HL-60/S4 treated with phorbol 12-myristate 13-acetate at 8.2 ng/mL for 4 days and 3 days (cell line): ENCODE data around the gene TNFRSF21.
"Not testable (repeated sequence)": the region's sequence is repeated elsewhere in the genome, so short reads cannot be mapped to it uniquely, and the experiment has no call there.

Experiments
- in situ Hi-C: fragments of 300-500 bp; cut with MboI; formaldehyde crosslinking; loops from 2 replicates; pipeline ENCODE4 v1.15.0; 2022; ENCODE audit warnings: low sequenced_read_pairs

TNFRSF21 gene

DNA sequence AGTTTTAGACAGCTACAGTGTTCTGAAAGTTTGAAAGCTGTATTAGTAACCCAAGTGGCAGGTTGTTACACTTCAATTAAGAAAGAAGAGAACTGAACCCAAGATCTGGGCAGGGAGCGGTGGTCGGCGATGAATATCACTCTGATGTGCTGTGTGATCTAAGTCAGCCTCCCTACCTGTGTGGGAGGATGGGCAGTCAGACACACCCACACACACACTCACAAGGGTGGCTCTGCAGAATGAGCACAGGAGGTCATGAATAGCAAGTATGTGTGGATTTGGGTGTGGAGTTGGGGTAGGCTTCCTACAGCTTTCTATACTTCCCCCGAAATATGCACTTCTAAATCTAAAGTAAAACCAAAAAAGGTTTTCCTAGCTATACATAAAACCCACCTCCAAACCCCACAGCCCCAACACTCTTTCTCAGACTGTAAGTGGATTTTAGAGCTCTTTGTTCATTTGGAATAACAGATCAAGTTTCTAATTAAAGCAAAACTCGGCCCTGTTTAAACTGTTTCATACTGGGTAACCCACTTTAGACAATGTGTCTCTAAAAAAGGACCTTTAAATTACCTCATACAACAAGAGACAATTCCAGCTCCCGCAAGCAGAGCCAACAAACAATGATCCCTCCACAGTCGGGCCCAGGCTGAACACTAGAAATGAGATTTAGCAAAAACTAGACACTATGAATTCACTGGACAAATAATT is 19.4 kb downstream of the TNFRSF21 start:
- in situ Hi-C loops = loop anchor here (10.0 kb wide), 1 partner anchor 185 kb away; no protein-coding TSS in a partner anchor

GRCh38 chr6:47288267-47289090 is 21.2 kb downstream of the TNFRSF21 start:
- in situ Hi-C loops = no loop called here

GRCh38 chr6:47286301-47286700 is 23.4 kb downstream of the TNFRSF21 start:
- in situ Hi-C loops = no loop called here

- in situ Hi-C loops = no loop called here
Observed at GRCh38 chr6:47283993-47284392, 25.7 kb downstream of the TNFRSF21 start.

DNA sequence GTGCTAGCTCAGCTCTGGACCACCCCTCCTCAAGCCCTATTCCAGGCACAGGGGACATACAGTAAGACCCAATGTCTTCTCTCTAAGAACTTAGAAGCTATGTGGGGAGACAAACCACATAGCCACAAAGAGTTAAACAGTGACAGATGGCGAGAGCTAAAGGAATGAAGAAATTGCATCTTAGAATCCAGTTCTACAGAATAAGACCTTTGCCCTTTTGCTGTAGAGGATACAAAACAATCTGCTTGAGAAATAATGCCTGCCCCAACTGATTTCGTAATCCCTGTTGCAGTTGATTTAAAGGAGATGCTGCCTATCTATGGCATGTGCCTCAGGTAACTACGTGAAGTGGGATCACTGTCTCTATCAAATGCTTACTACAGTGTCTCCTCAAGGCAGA is 31.2 kb downstream of the TNFRSF21 start:
- in situ Hi-C loops = no loop called here

- in situ Hi-C loops = no loop called here
Observed at GRCh38 chr6:47277702-47278101, 32.0 kb downstream of the TNFRSF21 start.

GRCh38 chr6:47276377-47276776 is 33.3 kb downstream of the TNFRSF21 start:
- in situ Hi-C loops = no loop called here

DNA sequence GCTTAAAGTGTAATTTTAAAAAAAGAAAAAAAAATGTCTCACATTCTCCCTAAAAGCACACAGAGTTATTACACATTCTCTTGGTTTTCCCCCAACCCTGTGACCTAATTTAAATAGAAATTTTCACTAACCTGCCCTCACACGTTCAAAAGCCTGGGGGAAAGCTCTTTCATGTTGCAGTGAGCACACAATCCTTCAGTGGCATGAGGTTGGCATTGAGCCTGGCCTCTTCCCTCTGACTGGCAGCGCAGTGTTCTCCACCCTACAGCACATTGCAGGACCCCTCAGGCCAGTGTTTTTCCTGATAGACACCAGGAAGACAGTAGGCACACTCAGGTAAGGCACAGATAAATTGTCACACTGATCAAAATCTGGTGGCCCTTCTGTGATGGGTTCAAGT is 34.1 kb downstream of the TNFRSF21 start:
- in situ Hi-C loops = no loop called here

- in situ Hi-C loops = not testable (repeated sequence)
Observed at GRCh38 chr6:47275132-47275531, 34.6 kb downstream of the TNFRSF21 start.

DNA sequence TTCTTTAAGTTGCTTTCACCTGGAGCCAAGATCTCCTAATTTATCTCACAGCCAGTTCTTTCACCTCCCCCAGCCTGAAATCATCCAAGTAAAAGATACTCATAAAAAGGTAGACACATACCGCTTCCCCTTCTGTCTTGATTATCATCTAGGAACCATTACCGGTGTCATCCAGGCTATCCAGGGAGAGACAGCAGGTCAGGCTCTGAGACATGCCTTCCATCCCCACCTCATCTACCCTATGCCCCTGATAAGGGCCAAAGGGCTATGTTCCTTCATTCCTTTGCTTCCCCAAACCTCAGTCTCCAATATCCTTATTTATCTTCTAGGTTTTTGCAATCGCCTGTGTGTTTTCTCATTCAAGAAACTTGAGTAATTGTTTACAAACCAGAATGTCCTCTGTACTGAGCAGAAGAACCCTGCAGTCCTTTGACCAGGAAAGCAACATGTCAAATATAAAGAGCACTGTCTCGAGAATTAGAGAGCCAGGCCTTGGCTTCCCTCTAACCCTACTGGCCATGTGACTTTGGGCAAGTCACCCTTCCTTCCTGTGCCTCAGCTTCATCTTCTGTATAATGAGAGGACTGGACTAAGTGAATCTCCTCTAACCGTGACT is 41.0 kb downstream of the TNFRSF21 start:
- in situ Hi-C loops = no loop called here

DNA sequence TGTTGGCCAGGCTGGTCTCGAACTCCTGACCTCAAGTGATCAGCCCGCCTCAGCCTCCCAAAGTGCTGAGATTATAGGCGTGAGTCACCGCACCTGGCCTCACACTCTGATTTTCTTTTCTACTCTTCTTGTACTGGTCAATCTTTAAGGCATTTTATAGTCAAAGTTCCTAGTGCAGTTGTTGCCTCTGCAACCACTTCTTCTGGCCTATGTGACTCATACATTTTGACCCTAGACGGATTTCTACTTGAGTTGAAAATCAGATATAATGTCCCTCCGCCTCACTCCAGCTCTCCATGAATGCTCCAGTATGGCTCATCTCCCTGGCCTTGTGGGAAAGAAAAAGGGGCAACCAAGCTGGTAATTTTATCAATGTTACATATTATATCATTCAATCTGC is 42.4 kb downstream of the TNFRSF21 start:
- in situ Hi-C loops = no loop called here

DNA sequence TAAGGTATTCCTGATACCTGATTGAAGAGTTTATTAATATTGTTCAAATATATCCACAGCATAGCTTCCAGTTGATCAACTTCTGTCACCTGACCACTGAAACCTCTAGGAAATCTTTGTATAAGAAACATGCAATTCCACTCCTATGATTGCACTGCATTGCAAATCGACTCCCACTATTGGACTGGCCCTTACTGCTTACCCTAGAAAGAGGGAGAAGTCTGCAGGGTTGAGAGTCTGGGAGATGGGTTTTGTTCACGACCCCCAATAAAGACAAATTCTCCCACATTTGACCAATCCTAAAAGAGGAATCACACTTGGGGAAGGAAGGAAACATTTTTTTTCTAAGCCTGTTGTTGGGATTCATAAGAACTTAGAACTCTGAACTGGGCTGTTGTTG is 43.7 kb downstream of the TNFRSF21 start:
- in situ Hi-C loops = no loop called here

- in situ Hi-C loops = no loop called here
Observed at GRCh38 chr6:47264775-47265184, 44.9 kb downstream of the TNFRSF21 start.

GRCh38 chr6:47263268-47263667 is 46.4 kb downstream of the TNFRSF21 start:
- in situ Hi-C loops = no loop called here

- in situ Hi-C loops = no loop called here
Observed at GRCh38 chr6:47262231-47262630, 47.5 kb downstream of the TNFRSF21 start.

GRCh38 chr6:47261191-47261590 is 48.5 kb downstream of the TNFRSF21 start:
- in situ Hi-C loops = no loop called here

DNA sequence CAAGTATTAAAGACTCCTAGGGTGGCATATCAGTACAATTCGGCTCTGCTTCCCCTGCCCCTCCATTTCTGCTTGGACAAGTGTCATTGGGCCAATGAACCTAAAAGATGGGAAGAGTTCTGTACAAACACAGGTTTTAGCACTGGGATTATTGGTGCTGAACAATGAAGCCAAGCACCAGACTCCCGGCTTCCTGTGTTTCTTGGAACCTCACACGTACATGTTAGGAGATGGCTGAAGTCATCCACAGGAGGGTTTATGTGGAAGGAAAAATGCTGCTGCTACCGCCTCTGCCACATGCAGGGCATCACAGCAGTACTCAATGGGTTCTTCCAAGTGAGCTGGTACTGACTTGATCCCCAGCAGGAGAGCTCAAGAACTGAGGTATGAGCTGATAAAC is 49.7 kb downstream of the TNFRSF21 start:
- in situ Hi-C loops = no loop called here

DNA sequence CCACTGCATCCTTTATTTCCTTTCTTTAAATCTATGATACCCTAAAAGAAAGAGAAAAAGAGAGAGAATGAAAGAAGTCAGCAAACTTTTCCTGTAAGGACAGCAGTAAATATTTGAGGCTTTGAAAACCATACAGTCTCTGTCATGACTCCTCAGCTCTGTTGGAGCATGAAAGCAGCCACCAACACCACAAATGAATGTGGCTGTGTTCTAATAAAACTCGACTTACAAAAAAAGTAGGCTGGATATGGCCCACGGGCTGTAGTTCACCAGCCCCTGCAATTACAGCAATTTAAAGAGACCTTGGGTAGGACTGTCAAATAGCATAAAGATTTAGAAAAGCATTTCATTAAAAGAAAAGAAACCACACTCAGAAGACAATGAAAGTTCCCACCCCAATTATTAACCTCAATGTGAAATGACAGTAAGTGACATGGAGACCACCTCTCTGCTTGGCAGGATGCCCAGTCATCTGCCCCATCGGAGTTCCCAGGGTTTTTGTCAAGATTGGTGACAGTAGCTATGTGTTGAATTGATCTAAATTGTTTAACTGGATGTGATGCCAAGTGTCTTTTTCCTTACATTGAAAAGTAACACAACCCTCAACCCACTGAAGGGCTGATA is 50.9 kb downstream of the TNFRSF21 start:
- in situ Hi-C loops = no loop called here

GRCh38 chr6:47256981-47257730 is 52.5 kb downstream of the TNFRSF21 start:
- in situ Hi-C loops = no loop called here

DNA sequence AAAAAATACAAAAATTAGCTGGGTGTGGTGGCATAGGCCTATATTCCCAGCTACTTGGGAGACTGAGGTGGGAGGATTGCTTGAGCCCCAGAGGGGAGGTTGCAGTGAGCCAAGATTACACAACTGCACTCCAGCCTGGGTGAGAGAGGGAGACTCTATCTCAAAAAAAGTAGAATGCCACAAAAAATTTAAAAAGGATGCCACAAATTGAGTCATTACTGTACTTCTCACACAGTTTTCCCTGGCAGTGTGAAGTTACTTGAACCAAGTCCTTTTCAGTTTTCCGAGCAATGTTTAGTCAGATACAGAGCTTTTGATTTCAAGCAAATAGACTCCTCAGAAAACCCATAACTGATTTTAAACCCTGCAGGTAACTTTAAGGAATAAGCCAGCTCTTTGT is 53.3 kb downstream of the TNFRSF21 start:
- in situ Hi-C loops = no loop called here

DNA sequence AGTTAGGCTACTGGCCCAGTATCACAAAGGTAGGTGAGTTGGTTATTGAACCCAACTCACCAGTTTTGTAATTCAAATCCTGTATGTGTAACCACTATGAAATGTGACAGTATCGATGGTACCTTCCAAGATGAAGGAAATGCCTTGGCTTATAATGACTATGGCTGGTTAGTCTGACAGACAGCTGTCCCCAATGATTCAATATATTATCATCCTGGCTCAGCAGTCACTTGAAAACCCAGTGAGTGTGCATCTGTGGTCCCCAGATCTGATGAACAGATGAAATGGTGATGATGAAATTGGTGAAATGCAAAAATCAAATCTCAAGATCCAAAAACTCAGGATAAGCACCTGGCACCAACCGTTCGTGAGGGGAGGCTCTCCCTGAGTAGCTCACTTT is 54.8 kb downstream of the TNFRSF21 start:
- in situ Hi-C loops = no loop called here
